ENCODE measurements around the gene SMARCE1. TPM values are rescaled to one million over a fixed set of nuclear protein-coding genes. Genes with fewer than 3 reads are reported as not detected.

The SMARCE1 gene
- total and polyA plus RNA-seq, 7 donors, result 49.6 to 64.7 (median 59.9) TPM

- ATAC-seq (no peak), DNase-seq (no peak)
- H3K4me1 ChIP-seq, result peaks cover 4% of the 10 kb centered on the region
- H3K36me3 ChIP-seq (ENCODE audit: insufficient read depth in 1 of 2, low read depth in 1 of 2), result no peaks in the 10 kb centered on the region
- no peak overlapping the region for H3K27ac ChIP-seq
- no peaks in the 10 kb centered on the region for H3K9me3 ChIP-seq
- TF ChIP-seq CTCF (IDR thresholded peaks at IDR 0.05), result no peak
- WGBS, 3 donors, result 60 to 70% (median 66%) methylated on average over 5 of the region's 5 CpGs
- intact Hi-C loops (cut with DNase I), result no loop called here
- no peaks in the 10 kb centered on the region for H3K27me3 ChIP-seq (ENCODE audit: insufficient read depth in 3 of 3, low read length in 2 of 3)
- no peak overlapping the region for H3K4me3 ChIP-seq
Measured at GRCh38 chr17:40577611-40578065, 70.0 kb downstream of the SMARCE1 start.

DNA sequence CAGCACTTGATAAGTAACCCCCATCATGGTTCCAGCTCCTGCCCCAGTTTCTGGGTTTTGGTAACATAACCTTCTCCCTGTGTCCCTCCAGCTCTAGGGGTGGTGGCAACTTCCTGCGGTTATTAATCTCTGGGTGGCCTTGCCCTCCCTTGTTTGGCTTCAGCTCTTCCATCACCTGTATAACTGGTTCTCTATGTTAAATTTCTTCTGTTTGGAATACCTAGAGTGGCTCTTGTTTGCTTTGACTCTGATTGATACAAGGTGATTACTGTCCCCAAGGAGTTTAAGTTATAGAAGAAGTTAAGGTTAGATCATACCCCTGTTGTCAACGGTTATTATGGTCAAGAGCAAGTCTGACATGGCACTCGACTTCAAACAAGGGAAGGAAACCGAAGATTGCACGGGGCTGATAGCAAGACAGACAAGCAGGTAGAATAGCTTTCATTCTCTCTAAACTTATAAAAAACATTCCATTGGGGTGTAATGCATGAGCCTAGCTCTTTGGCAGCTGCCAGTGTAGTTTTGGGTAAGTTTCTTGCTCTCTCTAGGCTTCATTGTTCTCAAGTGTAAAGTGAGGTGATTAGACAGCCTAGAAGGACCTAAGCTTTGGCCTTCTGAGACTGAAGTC is 71.4 kb downstream of the SMARCE1 start:
- H3K9me3 ChIP-seq, result no peaks in the 10 kb centered on the region
- no peak overlapping the region for H3K4me3 ChIP-seq
- H3K4me1 ChIP-seq, result no peaks in the 10 kb centered on the region
- intact Hi-C loops (cut with DNase I), result no loop called here
- ATAC-seq (no peak), DNase-seq (no peak)
- no peak for TF ChIP-seq CTCF (IDR thresholded peaks at IDR 0.05)
- H3K27me3 ChIP-seq (ENCODE audit: insufficient read depth in 3 of 3, low read length in 2 of 3), result no peaks in the 10 kb centered on the region
- H3K27ac ChIP-seq, result no peak overlapping the region
- H3K36me3 ChIP-seq (ENCODE audit: insufficient read depth in 1 of 2, low read depth in 1 of 2), result no peaks in the 10 kb centered on the region
- 71 to 81% (median 72%) methylated on average over 5 of the region's 5 CpGs for WGBS, 3 donors

Other genes starting within 250 kb of the SMARCE1 start
- gene TOP2A, start 229.9 kb downstream of the SMARCE1 start, total RNA-seq, result under 1 TPM; 0.15 to 0.84 (median 0.46) TPM
- gene TOP2A, start 229.9 kb downstream of the SMARCE1 start, polyA plus RNA-seq, result under 1 TPM in 2 of 3 donors, not detected in 1; 0.14 to 0.18 TPM
- gene IGFBP4, start 204.4 kb downstream of the SMARCE1 start, total RNA-seq, result 100 to 1,000 TPM in 2 of 4 donors, 10 to 100 TPM in 2; 64.8 to 106 (median 87.9) TPM
- 10 to 100 TPM; 44.2 to 65.1 (median 49.0) TPM for gene IGFBP4, start 204.4 kb downstream of the SMARCE1 start, polyA plus RNA-seq
- gene TNS4, start 146.2 kb downstream of the SMARCE1 start, total RNA-seq, result under 1 TPM in 1 of 4 donors, not detected in 3; 0.06 TPM
- under 1 TPM in 1 of 3 donors, not detected in 2; 0.04 TPM for gene TNS4, start 146.2 kb downstream of the SMARCE1 start, polyA plus RNA-seq
- gene CCR7, start 82.3 kb downstream of the SMARCE1 start, total RNA-seq, result under 1 TPM; 0.20 to 0.24 (median 0.21) TPM
- gene CCR7, start 82.3 kb downstream of the SMARCE1 start, polyA plus RNA-seq, result under 1 TPM in 2 of 3 donors, not detected in 1; 0.08 to 0.09 TPM
- gene KRT222, start 17.4 kb upstream of the SMARCE1 start, total RNA-seq, result under 1 TPM in 1 of 4 donors, not detected in 3; 0.32 TPM
- under 1 TPM; 0.08 to 0.37 (median 0.09) TPM for gene KRT222, start 17.4 kb upstream of the SMARCE1 start, polyA plus RNA-seq
- not detected for gene KRT24, start 55.9 kb upstream of the SMARCE1 start, total RNA-seq
- gene KRT24, start 55.9 kb upstream of the SMARCE1 start, polyA plus RNA-seq, result not detected
- not detected for gene KRT25, start 107.5 kb upstream of the SMARCE1 start, total RNA-seq
- under 1 TPM in 1 of 3 donors, not detected in 2; 0.03 TPM for gene KRT25, start 107.5 kb upstream of the SMARCE1 start, polyA plus RNA-seq
- not detected for gene KRT26, start 124.4 kb upstream of the SMARCE1 start, total RNA-seq
- gene KRT26, start 124.4 kb upstream of the SMARCE1 start, polyA plus RNA-seq, result not detected
- not detected for gene KRT27, start 134.7 kb upstream of the SMARCE1 start, total RNA-seq
- gene KRT27, start 134.7 kb upstream of the SMARCE1 start, polyA plus RNA-seq, result under 1 TPM in 1 of 3 donors, not detected in 2; 0.01 TPM
- not detected for gene KRT28, start 152.1 kb upstream of the SMARCE1 start, total RNA-seq
- gene KRT28, start 152.1 kb upstream of the SMARCE1 start, polyA plus RNA-seq, result not detected
- 10 to 100 TPM; 24.2 to 32.9 (median 30.5) TPM for gene KRT10, start 174.8 kb upstream of the SMARCE1 start, total RNA-seq
- 10 to 100 TPM; 23.3 to 38.8 (median 35.3) TPM for gene KRT10, start 174.8 kb upstream of the SMARCE1 start, polyA plus RNA-seq
- not detected for gene KRT12, start 219.4 kb upstream of the SMARCE1 start, total RNA-seq
- gene KRT12, start 219.4 kb upstream of the SMARCE1 start, polyA plus RNA-seq, result not detected
- under 1 TPM in 1 of 4 donors, not detected in 3; 0.21 TPM for gene KRT20, start 237.4 kb upstream of the SMARCE1 start, total RNA-seq
- under 1 TPM in 2 of 3 donors, not detected in 1; 0.08 to 0.35 TPM for gene KRT20, start 237.4 kb upstream of the SMARCE1 start, polyA plus RNA-seq

Data from psoas muscle (tissue), 8 donors.